HepG2 (cell line): ENCODE data around the gene PLD6. TPM values are rescaled to one million over a fixed set of nuclear protein-coding genes. Genes with fewer than 3 reads are reported as not detected.

ENCODE experiments used
- HOXA5 ChIP-seq: sonication (generic); formaldehyde crosslinking; IDR thresholded peaks from 2 replicates; pipeline ENCODE4 v1.4.0; 2020; ENCODE audit warnings: missing genetic modification reagents
- KDM5B ChIP-seq: sonication (generic); formaldehyde crosslinking; IDR thresholded peaks from 2 replicates; pipeline ENCODE4 v1.4.0; 2020; ENCODE audit warnings: missing genetic modification reagents, mild to moderate bottlenecking, borderline replicate concordance
- MYC ChIP-seq: sonication (generic); formaldehyde crosslinking; IDR thresholded peaks from 2 replicates; pipeline ENCODE4 v1.9.0; 2021; ENCODE audit warnings: missing genetic modification reagents, borderline replicate concordance
- TMF1 ChIP-seq: sonication (generic); formaldehyde crosslinking; IDR thresholded peaks from 2 replicates; pipeline ENCODE4 v1.8.1; 2022; ENCODE audit warnings: low read depth, missing genetic modification reagents
- ZBTB42 ChIP-seq: sonication (generic); formaldehyde crosslinking; IDR thresholded peaks from 2 replicates; pipeline ENCODE4 v1.5.0; 2020; ENCODE audit warnings: mild to moderate bottlenecking, missing genetic modification reagents
- polyA plus RNA-seq, 8 experiments: library from polyadenylated mRNA; depleted of rRNA in 3 of 8; stranded (reverse) in 7 of 8; unstranded in 1 of 8; fragments of >200 nt; fragmentation: Illumina TruSeq in 4 of 8; extraction: Trizol in 4 of 8; gene quantifications; 2 replicates each; pipeline versions ENCODE4 v1.2.1 to v1.2.3, GENCODE V29; 2011 to 2016; ENCODE audit warnings: low read depth in 4 of 8, missing spikeins in 1 of 8, mixed read lengths in 1 of 8; ENCODE audit not compliant: insufficient read depth in 1 of 8
- total RNA-seq, 5 experiments: library from RNA; depleted of rRNA; stranded (reverse); fragments of >200 nt; fragmentation: Illumina TruSeq; extraction: Trizol; gene quantifications; 2 replicates each; pipeline ENCODE4 v1.2.3, GENCODE V29; 2016; ENCODE audit warnings: low read depth in 1 of 5
- TF ChIP-seq, protein P1 (sequence below): IDR thresholded peaks from 2 replicates; pipeline ENCODE4 v1.6.1; 2016; ENCODE audit warnings: missing biosample characterization, missing genetic modification reagents, low read depth
- TF ChIP-seq, protein P2 (sequence below): sonication (generic); formaldehyde crosslinking; IDR thresholded peaks from 2 replicates; pipeline ENCODE4 v1.4.0; 2020; ENCODE audit warnings: missing genetic modification reagents, borderline replicate concordance

The PLD6 gene
- total and polyA plus RNA-seq, 2 of the 13 experiments (the other 11 are each of a cell fraction or from before 2014, with no cell fraction given) = 5.2 to 11.4 TPM

DNA sequence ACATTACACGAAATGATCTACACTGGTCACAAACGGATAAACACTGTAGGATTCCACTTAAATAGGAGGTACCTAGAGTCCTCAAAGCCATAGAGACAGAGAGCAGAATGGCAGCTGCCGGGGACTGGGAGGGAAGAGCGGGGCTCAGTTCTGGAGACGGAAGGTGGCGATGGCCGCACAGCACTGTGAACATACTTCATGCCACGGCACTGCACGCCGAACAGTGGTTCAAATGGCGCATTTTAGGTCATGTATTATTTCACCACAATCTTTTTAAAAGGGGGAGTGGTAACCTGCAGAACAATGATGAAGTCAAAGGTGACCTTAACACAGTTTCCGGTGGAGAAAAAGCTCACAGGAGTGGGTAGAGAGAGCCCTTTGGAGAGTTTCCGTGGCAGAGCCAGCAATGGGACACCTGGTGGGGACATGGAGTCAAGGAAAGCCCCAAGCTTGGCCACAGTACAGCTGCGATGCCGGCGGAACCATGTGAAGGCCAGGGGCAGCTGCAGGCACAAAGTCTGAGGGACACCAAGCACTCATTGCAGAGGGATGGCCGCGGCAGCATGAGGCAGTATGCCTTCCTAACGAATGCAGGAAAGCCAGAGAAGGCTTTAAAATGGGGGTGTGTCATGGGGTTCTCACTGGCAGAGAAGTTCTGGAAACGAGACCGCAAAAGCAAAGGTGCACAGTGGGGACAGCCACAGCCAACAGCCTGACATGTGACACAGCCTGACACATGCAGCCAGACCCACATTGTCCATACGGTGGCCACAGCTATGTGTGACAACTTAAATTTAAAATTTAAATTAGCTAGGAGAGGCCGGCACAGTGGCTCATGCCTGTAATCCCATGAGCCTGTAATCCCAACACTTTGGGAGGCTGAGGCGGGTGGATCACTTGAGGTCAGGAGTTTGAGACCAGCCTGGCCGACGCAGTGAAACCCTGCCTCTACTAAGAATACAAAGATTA, 23.6 kb upstream of the PLD6 start (continued):
- no peak for TF ChIP-seq ZBTB42
- TF ChIP-seq, protein P1, sequence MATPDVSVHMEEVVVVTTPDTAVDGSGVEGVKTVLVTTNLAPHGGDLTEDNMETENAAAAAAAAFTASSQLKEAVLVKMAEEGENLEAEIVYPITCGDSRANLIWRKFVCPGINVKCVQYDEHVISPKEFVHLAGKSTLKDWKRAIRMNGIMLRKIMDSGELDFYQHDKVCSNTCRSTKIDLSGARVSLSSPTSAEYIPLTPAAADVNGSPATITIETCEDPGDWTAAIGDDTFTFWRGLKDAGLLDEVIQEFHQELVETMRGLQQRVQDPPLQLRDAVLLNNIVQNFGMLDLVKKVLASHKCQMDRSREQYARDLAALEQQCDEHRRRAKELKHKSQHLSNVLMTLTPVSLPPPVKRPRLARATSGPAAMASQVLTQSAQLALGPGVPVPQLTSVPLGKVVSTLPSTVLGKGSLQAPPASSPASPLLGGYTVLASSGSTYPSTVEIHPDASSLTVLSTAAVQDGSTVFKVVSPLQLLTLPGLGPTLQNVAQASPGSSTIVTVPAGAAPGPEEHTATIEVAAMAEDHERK (CRISPR knock-in tag) = no peak
- TF ChIP-seq MYC (CRISPR knock-in tag) = no peak
- no peak for TF ChIP-seq HOXA5
- TF ChIP-seq, protein P2, sequence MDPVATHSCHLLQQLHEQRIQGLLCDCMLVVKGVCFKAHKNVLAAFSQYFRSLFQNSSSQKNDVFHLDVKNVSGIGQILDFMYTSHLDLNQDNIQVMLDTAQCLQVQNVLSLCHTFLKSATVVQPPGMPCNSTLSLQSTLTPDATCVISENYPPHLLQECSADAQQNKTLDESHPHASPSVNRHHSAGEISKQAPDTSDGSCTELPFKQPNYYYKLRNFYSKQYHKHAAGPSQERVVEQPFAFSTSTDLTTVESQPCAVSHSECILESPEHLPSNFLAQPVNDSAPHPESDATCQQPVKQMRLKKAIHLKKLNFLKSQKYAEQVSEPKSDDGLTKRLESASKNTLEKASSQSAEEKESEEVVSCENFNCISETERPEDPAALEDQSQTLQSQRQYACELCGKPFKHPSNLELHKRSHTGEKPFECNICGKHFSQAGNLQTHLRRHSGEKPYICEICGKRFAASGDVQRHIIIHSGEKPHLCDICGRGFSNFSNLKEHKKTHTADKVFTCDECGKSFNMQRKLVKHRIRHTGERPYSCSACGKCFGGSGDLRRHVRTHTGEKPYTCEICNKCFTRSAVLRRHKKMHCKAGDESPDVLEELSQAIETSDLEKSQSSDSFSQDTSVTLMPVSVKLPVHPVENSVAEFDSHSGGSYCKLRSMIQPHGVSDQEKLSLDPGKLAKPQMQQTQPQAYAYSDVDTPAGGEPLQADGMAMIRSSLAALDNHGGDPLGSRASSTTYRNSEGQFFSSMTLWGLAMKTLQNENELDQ (CRISPR knock-in tag) = no peak
- TF ChIP-seq TMF1 (CRISPR knock-in tag) = no peak
- TF ChIP-seq KDM5B (CRISPR knock-in tag) = no peak
